Astrocyte (in vitro differentiated cells and primary cell): ENCODE measurements around the gene JAM3. TPM values are rescaled to one million over a fixed set of nuclear protein-coding genes. Genes with fewer than 3 reads are reported as not detected.

ENCODE experiments used
- DNase-seq: peaks from one replicate; pipeline ENCODE4 v3.0.0-alpha.2; 2010; ENCODE audit warnings: low read depth
- FAIRE-seq: peaks from 2 replicates; lab custom pipeline; 2011; peaks lifted over from hg19 to GRCh38; lab: Jason Lieb, UNC
- H2AFZ ChIP-seq: 2 replicates; pipeline ENCODE4 v1.6.0; 2012; ENCODE audit warnings: low read depth, low read length, inconsistent platforms
- H3K27ac ChIP-seq: 2 replicates; pipeline ENCODE4 v1.5.1; 2011; ENCODE audit warnings: low read depth, low read length, inconsistent platforms
- H3K27me3 ChIP-seq: 2 replicates; pipeline ENCODE4 v1.6.0; 2011; ENCODE audit warnings: low read length, inconsistent platforms; ENCODE audit not compliant: insufficient read depth
- H3K36me3 ChIP-seq: 2 replicates; pipeline ENCODE4 v1.5.1; 2011; ENCODE audit warnings: low read length, inconsistent platforms; ENCODE audit not compliant: insufficient read depth
- H3K4me1 ChIP-seq: 2 replicates; pipeline ENCODE4 v1.5.1; 2011; ENCODE audit warnings: low read length, inconsistent platforms; ENCODE audit not compliant: insufficient read depth
- H3K4me2 ChIP-seq: 2 replicates; pipeline ENCODE4 v1.6.0; 2012; ENCODE audit warnings: low read length, inconsistent platforms
- H3K4me3 ChIP-seq: 2 replicates; pipeline ENCODE4 v1.5.1; 2011; ENCODE audit warnings: low read depth, mild to moderate bottlenecking, low read length, inconsistent platforms; ENCODE audit not compliant: insufficient read depth
- H3K79me2 ChIP-seq: 2 replicates; pipeline ENCODE4 v1.6.0; 2012; ENCODE audit warnings: mild to moderate bottlenecking, low read length, inconsistent platforms; ENCODE audit not compliant: insufficient read depth
- H3K9ac ChIP-seq: 2 replicates; pipeline ENCODE4 v1.6.0; 2012; ENCODE audit warnings: mild to moderate bottlenecking, low read length, inconsistent platforms
- H3K9me3 ChIP-seq: 2 replicates; pipeline ENCODE4 v1.5.1; 2012; ENCODE audit warnings: low read depth, mild to moderate bottlenecking, low read length, inconsistent platforms; ENCODE audit not compliant: insufficient read depth
- H4K20me1 ChIP-seq: 2 replicates; pipeline ENCODE4 v1.6.0; 2012; ENCODE audit warnings: low read length, inconsistent platforms; ENCODE audit not compliant: insufficient read depth
- H3K27ac Mint-ChIP-seq: one replicate; pipeline ENCODE4 v1.8.0; 2021; ENCODE audit warnings: mild to moderate bottlenecking, mixed read lengths; ENCODE audit not compliant: unreplicated experiment
- H3K27me3 Mint-ChIP-seq: one replicate; pipeline ENCODE4 v1.8.0; 2021; ENCODE audit warnings: low read depth, mixed read lengths; ENCODE audit not compliant: unreplicated experiment
- H3K36me3 Mint-ChIP-seq: one replicate; pipeline ENCODE4 v1.8.0; 2021; ENCODE audit warnings: low read depth, mixed read lengths; ENCODE audit not compliant: unreplicated experiment
- H3K4me1 Mint-ChIP-seq: one replicate; pipeline ENCODE4 v1.8.0; 2021; ENCODE audit warnings: low read depth, mixed read lengths; ENCODE audit not compliant: unreplicated experiment
- H3K4me3 Mint-ChIP-seq: one replicate; pipeline ENCODE4 v1.8.0; 2021; ENCODE audit warnings: mild to moderate bottlenecking, moderate library complexity, mixed read lengths; ENCODE audit not compliant: unreplicated experiment
- H3K9me3 Mint-ChIP-seq: one replicate; pipeline ENCODE4 v1.8.0; 2021; ENCODE audit warnings: mild to moderate bottlenecking, mixed read lengths; ENCODE audit not compliant: unreplicated experiment
- EZH2 ChIP-seq: IDR thresholded peaks from 2 replicates; pipeline ENCODE4 v1.6.1; 2012; ENCODE audit warnings: mild to moderate bottlenecking, low read length, inconsistent platforms; ENCODE audit not compliant: insufficient read depth
- total RNA-seq: library from RNA; stranded (reverse); gene quantifications from 2 replicates; pipeline ENCODE4 v1.2.1, GENCODE V29; 2021
- TF ChIP-seq, protein P1 (sequence below): IDR thresholded peaks from 2 replicates; pipeline ENCODE4 v1.5.1; 2011; ENCODE audit warnings: low read depth, mild to moderate bottlenecking, inconsistent platforms, low read length, moderate library complexity; ENCODE audit not compliant: insufficient read depth

Gene JAM3
- total RNA-seq, 1 donor from 2014 or later, result 88.3 TPM

DNA sequence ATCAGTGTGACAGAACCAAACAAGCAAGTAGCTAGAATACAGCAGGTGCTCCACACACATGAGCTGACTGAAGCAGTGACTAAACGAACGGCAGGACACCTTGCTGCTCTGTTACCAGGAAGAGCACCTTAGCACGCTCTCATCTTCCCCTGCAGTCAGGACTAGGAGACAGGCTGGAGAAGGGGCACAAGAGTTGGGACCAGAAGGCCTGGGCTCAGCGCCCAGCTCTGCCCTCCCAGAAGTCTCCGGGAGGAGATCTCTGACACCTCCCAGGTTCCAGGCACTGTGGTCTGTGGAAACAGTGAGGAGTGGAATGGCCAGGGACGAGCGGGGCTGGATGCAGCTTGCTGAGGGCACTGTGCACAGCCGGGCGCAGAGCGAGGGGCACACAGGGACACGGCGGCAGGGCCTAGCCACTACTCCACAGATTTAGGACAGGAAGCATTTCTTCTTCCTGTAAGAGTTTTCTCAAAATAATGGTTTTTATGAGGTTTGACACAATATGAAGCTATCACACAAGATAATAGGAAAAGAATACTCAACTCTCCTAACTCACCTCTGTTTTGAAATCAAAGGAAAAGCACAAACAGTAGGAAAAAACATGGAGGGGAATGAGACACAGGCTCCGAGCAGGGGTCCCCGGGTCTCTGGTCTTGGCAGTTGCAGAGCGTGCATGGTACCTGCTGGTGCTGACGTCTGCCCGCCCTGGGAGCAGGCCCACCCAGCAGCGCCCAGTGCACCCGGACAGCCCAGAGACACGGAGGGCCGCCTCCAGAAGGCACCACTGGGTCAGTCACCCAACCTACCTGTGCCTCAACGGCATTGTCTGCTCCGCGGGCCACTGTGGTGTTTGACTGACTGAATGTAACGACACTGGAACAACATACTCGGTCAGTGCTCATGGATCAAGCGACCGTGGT, 87.3 kb downstream of the JAM3 start:
- DNase-seq, result no peak
- no peak overlapping the region for H3K4me3 ChIP-seq
- no peak overlapping the region for H2AFZ ChIP-seq
- Mint-ChIP-seq H3K4me3 (no peak overlapping the region), H3K4me1 (no peaks in the 10 kb centered on the region), H3K27me3 (no peaks in the 10 kb centered on the region), H3K27ac (no peak overlapping the region), H3K9me3 (no peaks in the 10 kb centered on the region), H3K36me3 (peaks cover 15% of the 10 kb centered on the region)
- H3K27me3 ChIP-seq, result no peaks in the 10 kb centered on the region
- no peaks in the 10 kb centered on the region for H3K9me3 ChIP-seq
- no peaks in the 10 kb centered on the region for H3K4me1 ChIP-seq
- no peak overlapping the region for H3K27ac ChIP-seq
- H3K9ac ChIP-seq, result no peak overlapping the region
- no peak for FAIRE-seq
- H3K4me2 ChIP-seq, result no peak overlapping the region
- H3K36me3 ChIP-seq, result peaks cover 23% of the 10 kb centered on the region
- no peak for TF ChIP-seq EZH2
- TF ChIP-seq, protein P1, sequence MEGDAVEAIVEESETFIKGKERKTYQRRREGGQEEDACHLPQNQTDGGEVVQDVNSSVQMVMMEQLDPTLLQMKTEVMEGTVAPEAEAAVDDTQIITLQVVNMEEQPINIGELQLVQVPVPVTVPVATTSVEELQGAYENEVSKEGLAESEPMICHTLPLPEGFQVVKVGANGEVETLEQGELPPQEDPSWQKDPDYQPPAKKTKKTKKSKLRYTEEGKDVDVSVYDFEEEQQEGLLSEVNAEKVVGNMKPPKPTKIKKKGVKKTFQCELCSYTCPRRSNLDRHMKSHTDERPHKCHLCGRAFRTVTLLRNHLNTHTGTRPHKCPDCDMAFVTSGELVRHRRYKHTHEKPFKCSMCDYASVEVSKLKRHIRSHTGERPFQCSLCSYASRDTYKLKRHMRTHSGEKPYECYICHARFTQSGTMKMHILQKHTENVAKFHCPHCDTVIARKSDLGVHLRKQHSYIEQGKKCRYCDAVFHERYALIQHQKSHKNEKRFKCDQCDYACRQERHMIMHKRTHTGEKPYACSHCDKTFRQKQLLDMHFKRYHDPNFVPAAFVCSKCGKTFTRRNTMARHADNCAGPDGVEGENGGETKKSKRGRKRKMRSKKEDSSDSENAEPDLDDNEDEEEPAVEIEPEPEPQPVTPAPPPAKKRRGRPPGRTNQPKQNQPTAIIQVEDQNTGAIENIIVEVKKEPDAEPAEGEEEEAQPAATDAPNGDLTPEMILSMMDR, result no peak
- no peaks in the 10 kb centered on the region for H4K20me1 ChIP-seq
- H3K79me2 ChIP-seq, result no peaks in the 10 kb centered on the region

DNA sequence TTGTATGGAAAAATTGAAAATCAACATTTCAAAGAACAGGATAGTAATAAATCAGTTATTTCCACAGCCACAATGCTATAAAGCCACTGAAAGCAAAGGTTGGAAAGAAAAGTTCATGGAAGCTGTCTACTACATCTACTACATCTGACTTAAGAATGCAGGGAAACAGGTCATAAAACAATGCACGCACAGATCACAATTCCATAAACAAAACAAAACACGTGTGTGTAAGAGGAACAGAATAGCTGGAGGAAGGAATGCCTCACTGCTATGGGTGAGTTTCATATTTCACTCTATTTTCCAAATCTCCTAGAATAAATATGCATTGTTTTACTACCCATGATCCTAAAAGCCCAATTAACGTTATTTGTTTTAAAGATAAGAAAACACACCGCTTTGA, 88.6 kb downstream of the JAM3 start:
- H3K27me3 ChIP-seq, result no peaks in the 10 kb centered on the region
- no peak overlapping the region for H3K4me3 Mint-ChIP-seq
- DNase-seq (no peak), FAIRE-seq (no peak)
- no peaks in the 10 kb centered on the region for H3K27me3 Mint-ChIP-seq
- no peak overlapping the region for H3K27ac Mint-ChIP-seq
- no peak overlapping the region for H3K4me2 ChIP-seq
- no peak overlapping the region for H3K4me3 ChIP-seq
- H4K20me1 ChIP-seq, result no peaks in the 10 kb centered on the region
- no peaks in the 10 kb centered on the region for H3K9me3 ChIP-seq
- no peak for TF ChIP-seq EZH2
- TF ChIP-seq, protein P1, result no peak
- no peaks in the 10 kb centered on the region for H3K4me1 ChIP-seq
- no peak overlapping the region for H2AFZ ChIP-seq
- peaks cover under 1% of the 10 kb centered on the region for H3K9me3 Mint-ChIP-seq
- H3K79me2 ChIP-seq, result no peaks in the 10 kb centered on the region
- no peaks in the 10 kb centered on the region for H3K4me1 Mint-ChIP-seq
- peaks cover 16% of the 10 kb centered on the region for H3K36me3 Mint-ChIP-seq
- H3K36me3 ChIP-seq, result peaks cover 27% of the 10 kb centered on the region
- H3K9ac ChIP-seq, result no peak overlapping the region
- no peak overlapping the region for H3K27ac ChIP-seq

DNA sequence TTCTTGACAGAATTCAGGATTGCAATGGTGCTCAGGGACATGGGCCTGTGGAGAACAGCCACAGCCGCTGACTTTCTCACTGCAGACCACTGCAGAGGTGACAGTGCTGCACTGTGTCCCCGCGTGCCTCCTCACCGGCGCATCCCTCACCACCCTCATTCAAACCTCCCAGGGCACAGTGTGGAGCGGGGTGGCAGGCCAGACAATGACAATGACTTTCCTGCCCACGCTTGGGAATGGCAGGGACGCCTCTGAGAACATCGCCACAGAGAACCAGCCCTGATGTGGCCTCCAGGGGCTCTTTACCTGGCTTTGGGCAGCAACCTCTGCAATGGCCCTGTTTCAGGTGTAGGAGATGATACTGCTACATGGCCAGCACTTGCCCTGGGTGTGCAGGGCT, 89.2 kb downstream of the JAM3 start:
- H3K27me3 Mint-ChIP-seq, result no peaks in the 10 kb centered on the region
- no peak overlapping the region for H3K9ac ChIP-seq
- H3K9me3 Mint-ChIP-seq, result peaks cover 4% of the 10 kb centered on the region
- H3K79me2 ChIP-seq, result no peaks in the 10 kb centered on the region
- DNase-seq (no peak), FAIRE-seq (no peak)
- no peak overlapping the region for H3K4me2 ChIP-seq
- no peaks in the 10 kb centered on the region for H3K27me3 ChIP-seq
- TF ChIP-seq, protein P1, result no peak
- TF ChIP-seq EZH2, result no peak
- no peaks in the 10 kb centered on the region for H3K4me1 ChIP-seq
- H3K9me3 ChIP-seq, result no peaks in the 10 kb centered on the region
- no peak overlapping the region for H2AFZ ChIP-seq
- no peaks in the 10 kb centered on the region for H4K20me1 ChIP-seq
- H3K4me3 ChIP-seq, result no peak overlapping the region
- no peaks in the 10 kb centered on the region for H3K4me1 Mint-ChIP-seq
- no peak overlapping the region for H3K27ac Mint-ChIP-seq
- peaks cover 22% of the 10 kb centered on the region for H3K36me3 Mint-ChIP-seq
- peaks cover 26% of the 10 kb centered on the region for H3K36me3 ChIP-seq
- H3K27ac ChIP-seq, result no peak overlapping the region
- no peak overlapping the region for H3K4me3 Mint-ChIP-seq
